Breast epithelium (tissue), 3 donors: ENCODE results near the gene PIK3R2.

Experiments
- POLR2A ChIP-seq: fragments of 450-650 bp; IDR thresholded peaks from one replicate; pipeline ENCODE4 v1.6.1; 2016; ENCODE audit warnings: antibody characterized with exemption, mild to moderate bottlenecking, moderate library complexity
- TF ChIP-seq, protein P1 (sequence below), 3 donors: fragments of 450-650 bp; IDR thresholded peaks; one replicate each; pipeline ENCODE4 v1.5.1; 2016 to 2017; ENCODE audit warnings: antibody characterized with exemption in 3 of 3, mild to moderate bottlenecking in 3 of 3, moderate library complexity in 3 of 3

DNA sequence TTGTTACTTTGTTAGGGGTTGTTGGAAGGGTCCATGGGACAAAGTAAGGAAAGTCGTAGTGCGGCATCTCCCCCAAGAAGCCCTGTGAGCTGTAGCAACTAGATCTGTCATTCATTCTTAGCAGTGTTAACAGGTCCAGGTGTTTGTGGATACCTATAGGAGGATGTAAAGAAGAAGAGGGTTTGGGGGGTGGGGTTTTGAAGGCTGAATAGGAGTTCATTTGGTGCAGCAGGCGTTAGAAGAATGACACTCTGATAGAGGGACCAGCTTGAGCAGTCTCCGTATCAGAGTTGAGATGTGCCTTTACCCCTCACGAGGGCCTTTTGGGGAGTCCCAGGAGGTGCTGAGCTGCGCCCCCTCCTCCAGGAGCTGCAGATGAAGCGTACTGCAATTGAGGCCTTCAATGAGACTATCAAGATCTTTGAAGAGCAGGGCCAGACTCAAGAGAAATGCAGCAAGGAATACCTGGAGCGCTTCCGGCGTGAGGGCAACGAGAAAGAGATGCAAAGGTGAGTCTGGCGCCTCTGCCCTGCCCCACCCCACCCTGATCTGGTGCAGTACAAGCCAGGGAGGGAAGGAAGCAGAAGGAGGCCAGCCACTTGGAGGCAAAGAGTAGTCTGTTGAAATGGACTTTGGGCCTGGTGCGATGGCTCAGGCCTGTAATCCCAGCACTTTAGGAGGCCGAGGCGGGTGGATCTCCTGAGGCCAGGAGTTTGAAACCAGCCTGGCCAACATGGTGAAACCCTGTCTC lies 13.0 kb downstream of the PIK3R2 start:
- TF ChIP-seq, protein P1, sequence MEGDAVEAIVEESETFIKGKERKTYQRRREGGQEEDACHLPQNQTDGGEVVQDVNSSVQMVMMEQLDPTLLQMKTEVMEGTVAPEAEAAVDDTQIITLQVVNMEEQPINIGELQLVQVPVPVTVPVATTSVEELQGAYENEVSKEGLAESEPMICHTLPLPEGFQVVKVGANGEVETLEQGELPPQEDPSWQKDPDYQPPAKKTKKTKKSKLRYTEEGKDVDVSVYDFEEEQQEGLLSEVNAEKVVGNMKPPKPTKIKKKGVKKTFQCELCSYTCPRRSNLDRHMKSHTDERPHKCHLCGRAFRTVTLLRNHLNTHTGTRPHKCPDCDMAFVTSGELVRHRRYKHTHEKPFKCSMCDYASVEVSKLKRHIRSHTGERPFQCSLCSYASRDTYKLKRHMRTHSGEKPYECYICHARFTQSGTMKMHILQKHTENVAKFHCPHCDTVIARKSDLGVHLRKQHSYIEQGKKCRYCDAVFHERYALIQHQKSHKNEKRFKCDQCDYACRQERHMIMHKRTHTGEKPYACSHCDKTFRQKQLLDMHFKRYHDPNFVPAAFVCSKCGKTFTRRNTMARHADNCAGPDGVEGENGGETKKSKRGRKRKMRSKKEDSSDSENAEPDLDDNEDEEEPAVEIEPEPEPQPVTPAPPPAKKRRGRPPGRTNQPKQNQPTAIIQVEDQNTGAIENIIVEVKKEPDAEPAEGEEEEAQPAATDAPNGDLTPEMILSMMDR (IDR thresholded peaks at IDR 0.05) = no peak
- TF ChIP-seq POLR2A = no peak
